HG02840 (cell line): ENCODE measurements around the gene FAM25A.
"Not testable (repeated sequence)": the region's sequence is repeated elsewhere in the genome, so short reads cannot be mapped to it uniquely, and the experiment has no call there.

Experiments
- ATAC-seq: cut with Tn5 transposase; IDR thresholded peaks from one replicate; pipeline ENCODE4 v1.9.1; 2021; ENCODE audit warnings: mild to moderate bottlenecking, moderate library complexity, moderate number of reproducible peaks; ENCODE audit not compliant: unreplicated experiment, low FRiP score

FAM25A gene

DNA sequence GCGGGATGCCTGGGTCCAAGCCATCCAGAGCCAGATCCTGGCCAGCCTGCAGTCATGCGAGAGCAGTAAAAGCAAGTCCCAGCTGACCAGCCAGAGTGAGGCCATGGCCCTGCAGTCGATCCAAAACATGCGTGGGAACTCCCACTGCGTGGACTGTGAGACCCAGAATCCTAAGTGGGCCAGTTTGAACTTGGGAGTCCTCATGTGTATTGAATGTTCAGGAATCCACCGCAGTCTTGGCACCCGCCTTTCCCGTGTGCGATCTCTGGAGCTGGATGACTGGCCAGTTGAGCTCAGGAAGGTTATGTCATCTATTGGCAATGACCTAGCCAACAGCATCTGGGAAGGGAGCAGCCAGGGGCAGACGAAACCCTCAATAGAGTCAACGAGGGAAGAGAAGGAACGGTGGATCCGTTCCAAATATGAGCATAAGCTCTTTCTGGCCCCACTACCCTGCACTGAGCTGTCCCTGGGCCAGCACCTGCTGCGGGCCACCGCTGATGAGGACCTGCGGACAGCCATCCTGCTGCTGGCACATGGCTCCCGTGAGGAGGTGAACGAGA, 10.9 kb upstream of the FAM25A start:
- ATAC-seq, result not testable (repeated sequence)

DNA sequence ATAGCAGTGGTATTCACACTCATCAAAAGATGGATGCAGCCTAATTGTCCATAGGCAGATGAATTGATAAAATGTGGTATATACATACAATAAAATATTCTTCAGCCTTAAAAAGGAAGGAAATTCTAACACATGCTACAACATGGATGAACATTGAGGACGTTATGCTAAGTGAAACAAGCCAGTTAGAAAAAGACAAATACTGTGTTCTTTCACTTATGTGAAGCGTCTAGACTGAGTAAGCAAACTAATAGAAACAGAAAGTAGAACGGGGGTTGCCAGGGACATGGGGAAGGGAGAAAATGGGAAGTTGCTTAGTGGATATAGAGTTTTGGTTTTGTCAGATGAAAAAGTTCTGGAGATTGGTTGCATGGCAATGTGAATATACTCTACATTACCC, 6.6 kb upstream of the FAM25A start:
- ATAC-seq, result not testable (repeated sequence)

DNA sequence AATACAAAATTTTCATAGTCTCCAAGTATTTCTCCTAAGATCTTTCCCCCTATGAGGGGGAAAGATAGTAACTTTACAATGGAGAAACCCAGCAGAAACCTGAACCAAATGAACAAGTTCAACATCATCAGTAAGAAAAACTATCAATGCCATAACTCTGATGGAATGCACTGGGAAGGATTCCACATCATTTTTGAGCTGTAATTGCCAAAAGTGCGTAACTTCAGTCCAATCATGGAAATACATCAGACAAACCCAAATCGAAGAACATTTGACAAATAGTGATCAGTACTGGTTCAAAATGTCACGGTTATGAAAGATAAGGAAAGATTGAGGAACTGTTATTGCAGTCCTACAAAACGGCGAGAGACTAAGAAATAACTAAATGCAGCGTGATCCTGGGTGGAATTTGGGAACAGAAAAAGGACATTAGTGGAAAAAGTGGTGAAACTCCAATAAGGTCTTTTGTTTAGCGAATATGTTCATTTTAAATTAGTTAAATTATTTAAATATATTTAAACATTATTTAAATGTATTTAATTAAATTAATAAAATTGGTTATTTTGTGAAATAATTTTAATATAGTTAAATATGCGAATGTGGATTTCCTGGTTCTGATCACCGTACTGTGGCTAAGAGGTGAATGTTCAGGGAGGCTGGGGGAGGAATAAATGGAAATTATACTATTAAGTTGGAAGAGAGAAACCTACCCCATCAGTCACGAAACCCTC, 4.9 kb upstream of the FAM25A start:
- ATAC-seq, result not testable (repeated sequence)

DNA sequence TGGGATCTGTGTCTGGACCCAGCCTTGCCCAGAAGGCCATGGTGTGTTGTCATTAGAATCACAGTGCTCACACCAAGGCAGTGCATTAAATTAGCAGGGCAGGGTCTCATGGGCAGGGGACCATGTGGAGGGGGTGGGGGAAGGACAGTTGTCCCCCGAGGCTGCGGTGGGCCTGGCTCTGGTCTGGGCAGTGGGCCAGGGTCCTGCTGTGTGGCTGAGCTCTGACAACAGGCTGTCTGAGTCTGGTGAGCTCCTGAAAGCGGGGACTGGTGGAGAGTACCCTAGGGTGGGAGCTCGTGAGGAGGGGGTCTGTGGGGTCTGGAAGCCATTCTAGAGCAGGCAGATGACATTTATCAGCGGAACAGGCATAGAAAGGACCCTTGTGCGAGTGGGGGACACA, 2.0 kb upstream of the FAM25A start:
- not testable (repeated sequence) for ATAC-seq

DNA sequence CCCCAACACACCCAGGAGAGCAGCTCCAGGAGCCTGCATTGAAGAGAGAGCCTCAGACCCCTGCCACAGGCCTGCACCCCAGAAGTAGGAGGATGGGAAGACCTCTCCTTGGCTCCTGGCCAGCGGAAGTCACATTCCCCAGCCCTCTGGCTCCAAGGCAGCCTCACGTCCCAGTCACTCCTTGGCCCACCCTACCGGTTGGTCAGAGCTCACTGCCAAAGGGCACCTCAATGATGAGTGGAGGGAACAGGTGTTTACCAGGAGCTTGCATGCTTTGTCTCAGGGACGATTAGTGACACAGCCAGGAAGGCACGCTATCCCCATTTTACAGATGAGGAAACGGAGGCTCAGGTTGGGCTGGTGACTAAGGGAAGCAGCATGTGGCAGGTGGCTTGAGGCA, 1.0 kb upstream of the FAM25A start:
- not testable (repeated sequence) for ATAC-seq

DNA sequence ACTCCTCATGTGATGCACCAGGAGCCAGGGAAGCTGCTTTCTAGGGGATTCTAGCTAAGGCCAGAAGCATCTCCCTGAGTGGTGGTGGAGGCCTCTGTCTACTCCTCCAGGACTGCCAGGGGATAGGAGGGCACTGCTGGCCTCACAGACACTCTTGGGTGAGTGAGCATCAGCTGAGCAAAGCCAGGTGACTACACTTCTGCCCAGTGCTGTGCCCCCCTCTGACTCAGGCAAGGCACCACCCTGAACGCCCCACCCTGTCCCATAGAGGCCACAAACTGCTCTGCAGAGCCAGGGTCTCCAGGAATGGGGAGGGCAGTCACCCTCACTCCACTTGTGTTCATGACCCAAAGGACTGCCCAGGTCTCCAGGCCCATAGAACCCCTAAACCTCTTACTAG, 590 bp upstream of the FAM25A start:
- ATAC-seq, result not testable (repeated sequence)

DNA sequence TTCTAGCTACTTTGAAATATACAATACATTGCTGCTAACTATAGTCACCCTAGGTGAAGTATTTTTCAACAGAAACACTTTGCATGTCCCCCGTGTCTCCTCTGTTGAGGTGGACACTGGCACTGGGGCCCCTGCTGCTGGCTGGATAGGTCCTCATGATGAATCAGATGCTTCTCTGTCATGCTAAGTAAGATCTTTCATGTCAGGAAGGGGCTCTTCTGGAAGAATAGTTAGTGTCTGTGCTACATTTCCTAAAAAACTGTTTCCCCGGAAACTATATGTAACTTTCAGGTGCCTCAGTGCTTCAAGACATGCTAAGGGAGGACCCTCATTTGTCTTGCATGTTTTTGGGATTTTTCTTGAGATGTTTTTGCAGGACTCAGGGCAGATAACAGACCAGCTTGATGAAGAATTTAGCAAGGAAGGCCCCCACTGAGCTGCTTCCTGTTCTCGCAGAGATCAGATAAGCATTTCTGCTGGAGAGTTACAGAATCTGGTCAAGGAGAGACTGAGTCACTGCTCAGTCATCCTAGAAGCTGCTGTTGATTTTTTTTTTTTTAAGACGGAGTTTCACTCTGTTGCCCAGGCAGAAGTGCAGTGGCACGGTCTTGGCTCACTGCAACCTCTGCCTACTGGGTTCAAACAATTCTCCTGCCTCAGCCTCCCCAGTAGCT, 5.3 kb downstream of the FAM25A start:
- not testable (repeated sequence) for ATAC-seq

DNA sequence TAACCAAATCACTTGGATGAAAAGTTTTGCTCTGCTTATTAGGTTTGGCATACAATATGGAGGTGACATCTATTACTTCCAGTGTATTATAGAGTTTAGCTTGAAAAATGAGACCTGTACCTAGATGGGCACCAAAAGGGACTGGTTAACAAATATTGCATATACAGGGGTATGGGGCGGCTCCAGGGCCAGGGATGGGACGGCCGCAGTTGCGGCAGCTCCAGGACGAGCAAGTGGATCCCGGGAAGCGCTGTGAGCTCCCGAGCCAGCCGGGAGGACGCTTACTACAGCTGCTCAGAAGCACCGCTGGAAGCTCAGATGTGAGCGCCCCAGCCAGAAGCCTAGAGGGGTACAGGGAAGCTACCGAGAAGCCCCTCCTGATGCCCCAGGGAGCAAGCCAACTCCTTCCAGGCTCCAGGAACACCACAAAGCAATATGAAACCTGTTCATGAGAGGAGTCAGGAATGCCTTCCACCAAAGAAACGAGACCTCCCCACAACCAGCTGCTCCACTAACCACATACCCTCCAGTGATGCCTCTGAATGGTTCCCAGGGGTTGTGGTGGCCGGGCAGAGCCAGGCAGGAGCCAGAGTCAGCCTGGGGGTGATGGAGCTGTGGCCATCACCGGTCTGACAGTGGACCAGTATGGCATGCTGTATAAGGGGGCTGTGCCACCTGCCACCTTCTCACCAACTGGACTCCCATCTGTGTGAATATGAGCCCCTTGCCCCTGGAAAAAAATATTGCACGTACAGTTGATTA, 6.8 kb downstream of the FAM25A start:
- not testable (repeated sequence) for ATAC-seq

DNA sequence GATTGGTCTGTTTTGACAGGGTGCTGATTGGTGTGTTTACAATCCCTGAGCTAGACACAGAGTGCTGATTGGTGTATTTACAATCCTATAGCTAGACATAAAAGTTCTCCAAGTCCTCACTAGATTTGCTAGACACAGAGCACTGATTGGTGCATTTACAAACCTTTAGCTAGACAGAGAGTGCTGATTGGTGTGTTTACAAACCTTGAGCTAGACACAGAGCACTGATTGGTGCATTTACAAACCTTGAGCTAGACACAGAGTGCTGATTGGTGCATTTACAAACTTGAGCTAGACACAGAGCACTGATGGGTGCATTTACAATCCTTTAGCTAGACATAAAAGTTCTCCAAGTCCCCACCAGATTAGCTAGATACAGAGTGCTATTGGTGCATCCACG, 10.3 kb downstream of the FAM25A start:
- not testable (repeated sequence) for ATAC-seq

DNA sequence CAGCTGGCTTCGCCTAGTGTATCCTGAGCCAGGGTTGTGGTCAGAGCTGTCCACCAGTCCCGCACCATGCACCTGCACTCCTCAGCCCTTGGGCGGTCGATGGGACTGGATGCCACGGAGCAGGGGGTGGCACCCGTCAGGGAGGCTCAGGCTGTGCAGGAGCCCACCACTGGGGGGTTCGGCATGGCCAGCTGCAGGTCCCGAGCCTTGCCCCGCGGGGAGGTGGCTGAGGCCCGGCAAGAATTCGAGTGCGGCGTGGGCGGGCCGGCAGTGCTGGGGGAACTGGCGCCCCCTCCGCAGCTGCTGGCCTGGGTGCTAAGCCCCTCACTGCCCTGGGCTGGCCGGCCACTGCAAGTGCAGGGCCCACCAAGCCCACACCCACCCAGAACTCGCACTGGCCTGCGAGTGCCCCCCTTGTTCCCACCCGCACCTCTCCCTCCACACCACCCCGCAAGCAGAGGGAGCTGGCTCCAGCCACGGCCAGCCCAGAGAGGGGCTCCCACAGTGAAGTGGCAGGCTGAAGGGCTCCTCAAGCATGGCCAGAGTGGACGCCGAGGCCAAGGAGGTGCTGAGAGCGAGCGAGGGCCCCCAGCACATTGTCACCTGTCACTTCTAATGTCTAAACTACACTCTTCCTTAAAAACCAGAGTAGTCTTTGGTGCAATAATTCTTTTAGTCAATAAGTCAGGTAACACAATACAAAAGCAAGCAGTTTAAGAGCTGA, 11.0 kb downstream of the FAM25A start:
- ATAC-seq, result no peak

DNA sequence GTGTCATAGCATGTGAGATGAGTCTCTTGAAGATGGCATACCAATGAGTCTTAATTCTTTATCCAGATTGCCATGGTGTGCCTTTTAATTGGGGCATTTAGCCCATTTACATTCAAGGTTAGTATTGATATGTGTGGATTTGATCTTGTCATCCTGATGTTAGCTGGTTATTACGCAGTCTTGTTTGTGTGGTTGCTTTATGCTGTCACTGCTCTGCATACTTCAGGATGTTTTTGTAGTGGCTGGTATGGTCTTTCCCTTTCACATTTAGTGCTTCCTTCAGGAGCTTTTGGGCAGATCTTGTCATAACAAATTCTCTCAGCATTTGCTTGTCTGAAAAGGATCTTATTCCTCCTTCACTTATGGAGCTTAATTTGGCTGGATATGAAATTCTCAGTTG, 16.5 kb downstream of the FAM25A start:
- no peak for ATAC-seq

DNA sequence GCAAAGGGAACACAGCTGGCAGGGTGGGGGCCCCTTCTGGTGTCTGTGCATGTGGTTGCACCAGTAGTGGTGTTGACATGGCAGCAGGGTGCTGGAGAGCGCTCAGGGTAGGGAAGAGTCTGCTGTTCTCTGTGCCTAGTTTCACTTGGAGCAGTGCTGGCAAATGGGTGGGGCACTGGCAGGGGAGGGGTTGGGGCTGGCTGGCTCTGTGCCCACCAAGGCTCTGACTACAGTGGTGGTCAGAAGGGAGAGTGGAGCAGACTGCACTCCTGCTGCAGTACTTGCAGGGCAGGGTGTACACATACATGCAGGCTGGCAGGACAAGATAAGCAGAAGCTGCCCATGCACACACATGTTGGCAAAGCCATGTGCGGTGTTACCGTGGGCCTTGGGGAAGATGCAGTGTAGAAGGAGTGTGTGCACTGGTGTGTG, 18.2 kb downstream of the FAM25A start:
- ATAC-seq, result no peak

DNA sequence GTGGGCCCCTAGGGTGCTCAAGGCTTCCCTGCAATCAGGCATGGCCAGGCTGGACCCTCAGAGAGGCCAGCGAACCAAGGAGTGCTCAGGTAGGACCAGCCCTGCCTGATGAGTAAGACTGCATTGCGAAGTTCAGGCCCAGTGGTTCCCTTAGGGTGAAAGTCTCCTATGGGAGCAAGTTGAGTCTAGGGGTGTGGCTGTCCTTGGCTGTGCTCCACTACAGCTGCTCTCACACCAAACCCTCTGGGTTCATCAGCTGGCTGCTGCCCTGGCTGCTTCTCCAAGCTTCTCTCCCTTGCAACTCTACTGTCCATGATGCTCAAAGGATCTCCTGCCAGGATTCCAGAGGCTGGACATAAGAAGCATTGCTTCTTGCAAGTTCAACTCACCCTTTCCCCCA, 18.7 kb downstream of the FAM25A start:
- ATAC-seq, result no peak

DNA sequence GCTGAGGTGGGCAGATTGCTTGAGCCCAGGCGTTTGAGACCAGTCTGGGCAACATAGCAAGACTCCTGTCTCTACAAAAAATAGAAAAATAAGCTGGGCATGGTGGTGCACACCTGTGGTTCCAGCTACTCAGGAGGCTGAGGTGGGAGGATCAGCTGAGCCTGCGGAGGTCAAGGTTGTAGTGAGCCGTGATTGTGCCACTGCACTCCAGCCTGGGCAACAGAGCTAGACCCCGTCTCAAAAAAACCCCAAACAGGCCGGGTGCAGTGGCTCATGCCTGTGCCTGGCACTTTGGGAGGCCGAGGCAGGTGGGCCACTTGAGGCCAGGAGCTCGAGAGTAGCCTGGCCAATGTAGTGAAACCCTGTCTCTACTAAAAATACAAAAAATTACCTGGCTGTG, 23.5 kb downstream of the FAM25A start:
- ATAC-seq, result not testable (repeated sequence)

DNA sequence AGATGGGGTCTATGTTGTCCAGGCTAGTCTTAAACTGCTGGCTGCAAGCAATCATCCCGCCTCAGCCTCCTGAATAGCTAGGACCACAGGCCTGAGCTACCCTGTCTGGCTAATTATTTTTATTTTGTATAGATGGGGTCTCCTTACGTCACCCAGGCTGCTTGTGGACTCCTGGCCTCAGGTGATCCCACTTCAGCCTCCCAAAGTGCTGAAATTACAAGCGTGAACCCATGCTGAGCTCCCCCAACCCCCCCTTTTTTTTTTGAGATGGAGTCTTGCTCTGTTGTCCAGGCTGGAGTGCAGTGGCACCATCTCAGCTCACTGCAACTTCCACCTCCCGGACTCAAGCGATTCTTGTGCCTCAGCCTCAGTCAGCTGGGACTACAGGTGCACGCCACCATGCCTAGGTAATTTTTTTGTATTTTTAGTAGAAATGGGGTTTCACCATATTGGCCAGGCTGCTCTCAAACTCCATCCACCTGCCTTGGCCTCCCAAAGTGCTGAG, 25.4 kb downstream of the FAM25A start:
- ATAC-seq, result no peak

DNA sequence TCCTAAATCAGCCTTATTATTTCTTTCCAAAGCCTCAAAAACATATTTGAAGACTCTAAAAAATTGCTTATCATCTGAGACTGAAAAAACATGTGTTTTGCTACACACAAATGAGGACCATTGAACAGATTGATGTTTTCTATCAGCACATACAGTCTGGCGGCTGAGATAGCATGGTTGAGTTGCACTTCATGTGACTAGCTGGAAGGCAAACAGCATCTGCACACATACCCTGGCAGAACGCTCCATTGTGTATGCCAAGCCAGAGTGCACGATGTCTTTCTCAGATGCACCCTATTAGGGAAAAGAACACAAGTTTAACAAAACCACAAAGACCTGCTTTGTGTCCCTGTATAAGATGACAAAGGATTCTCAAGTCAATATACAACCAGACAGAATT, 33.0 kb downstream of the FAM25A start:
- ATAC-seq, result no peak

DNA sequence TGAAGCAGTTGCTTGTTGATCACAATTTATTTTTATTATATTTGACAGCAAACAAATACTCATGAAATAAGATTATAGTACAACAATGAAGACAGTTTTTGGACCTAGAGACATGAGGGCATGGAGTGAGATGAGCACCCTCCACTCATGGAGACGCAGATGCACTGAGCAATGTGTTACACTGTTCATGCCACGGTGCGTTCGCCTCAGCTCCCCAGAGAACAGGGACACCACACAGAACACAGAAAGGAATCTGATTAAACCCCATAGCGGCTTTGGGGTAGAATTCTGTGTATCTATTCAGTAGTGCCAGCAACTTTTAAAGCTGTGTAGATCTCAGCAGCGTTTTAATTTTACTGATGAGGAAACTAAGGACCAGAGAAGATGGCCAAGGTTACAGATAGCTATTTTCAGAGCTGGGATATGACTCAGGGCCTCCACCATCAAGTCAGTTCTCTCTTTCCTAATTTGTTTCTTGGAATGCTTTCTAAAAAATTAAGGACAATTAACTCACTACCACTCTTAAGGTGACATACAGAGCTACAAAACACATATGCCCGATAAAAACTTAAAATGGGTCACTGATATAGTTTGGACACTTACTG, 33.6 kb downstream of the FAM25A start:
- no peak for ATAC-seq

DNA sequence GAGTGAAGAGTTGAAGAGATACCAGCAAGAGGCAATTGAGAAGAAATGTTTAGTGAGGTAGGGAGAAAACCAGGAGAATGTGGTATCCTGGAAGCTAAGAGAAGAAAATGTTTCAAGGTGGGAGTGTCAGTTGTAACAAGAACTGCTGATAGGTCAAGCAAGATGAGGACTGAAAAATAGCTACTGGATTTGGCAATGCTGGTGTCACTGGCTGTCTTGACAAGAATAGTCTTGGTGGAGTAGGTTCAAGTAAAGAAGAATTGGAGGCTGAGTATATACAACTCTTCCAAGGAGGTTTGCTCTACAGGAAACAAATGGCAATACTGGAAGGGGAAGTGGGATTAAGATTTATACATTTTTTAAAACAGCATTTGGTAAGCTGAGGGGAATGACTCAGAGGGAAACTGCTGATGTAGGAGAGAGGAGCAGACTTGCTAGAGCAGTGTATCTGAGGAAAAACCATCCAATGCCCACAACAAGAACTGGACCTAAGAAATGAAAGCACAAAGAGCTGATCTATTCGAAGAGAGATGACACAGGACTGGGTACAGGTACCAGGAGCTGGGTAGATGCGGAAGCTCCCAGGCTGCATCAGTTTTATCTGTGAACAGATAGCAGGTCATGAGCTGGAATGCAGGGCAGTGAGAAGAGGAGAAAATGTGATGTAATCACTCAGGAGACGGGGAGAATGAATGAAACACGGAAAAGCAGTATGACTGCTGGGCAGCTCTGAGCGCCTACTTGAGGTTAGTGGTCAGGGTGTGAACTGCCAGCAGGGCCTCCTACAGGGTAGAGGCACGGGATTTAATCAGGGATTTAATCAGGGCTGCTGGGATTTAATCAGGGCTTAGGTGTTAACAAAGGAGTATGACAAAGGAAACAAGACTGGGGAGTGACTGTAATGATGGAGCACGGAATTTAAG, 34.5 kb downstream of the FAM25A start:
- ATAC-seq, result no peak

DNA sequence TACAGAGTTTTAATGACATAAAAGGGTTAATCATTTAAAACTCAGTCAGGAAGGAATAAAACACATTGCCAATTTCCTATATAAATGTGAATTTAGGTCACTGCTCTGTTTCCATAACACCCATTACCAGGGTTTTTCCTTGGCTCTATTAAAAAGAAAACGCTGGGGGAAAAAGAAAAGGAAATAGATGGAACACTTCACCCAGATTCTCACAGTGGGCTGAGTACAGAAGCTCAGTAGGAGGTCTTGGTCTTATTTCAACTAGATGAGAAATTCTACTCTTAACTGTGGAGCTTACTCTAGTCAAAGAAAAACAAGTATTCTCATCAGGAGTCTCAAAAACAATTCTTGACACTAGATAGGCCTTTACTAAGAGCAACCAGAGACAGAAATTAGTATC, 38.1 kb downstream of the FAM25A start:
- ATAC-seq, result no peak
